Activated CD8-positive, alpha-beta memory T cell treated with anti-CD3 and anti-CD28 coated beads for 48 hours (primary cell): ENCODE data around the gene ISOC1.

ENCODE experiments used
- DNase-seq, 3 experiments: peaks; one replicate each; pipeline ENCODE4 v3.0.0-alpha.2; 2020; ENCODE audit warnings: low read depth in 2 of 3, low spot score in 2 of 3

ISOC1 gene

GRCh38 chr5:129125819-129126218 is 31.3 kb downstream of the ISOC1 start:
- DNase-seq: no peak

GRCh38 chr5:129133553-129133952 is 39.0 kb downstream of the ISOC1 start:
- no peak for DNase-seq

DNA sequence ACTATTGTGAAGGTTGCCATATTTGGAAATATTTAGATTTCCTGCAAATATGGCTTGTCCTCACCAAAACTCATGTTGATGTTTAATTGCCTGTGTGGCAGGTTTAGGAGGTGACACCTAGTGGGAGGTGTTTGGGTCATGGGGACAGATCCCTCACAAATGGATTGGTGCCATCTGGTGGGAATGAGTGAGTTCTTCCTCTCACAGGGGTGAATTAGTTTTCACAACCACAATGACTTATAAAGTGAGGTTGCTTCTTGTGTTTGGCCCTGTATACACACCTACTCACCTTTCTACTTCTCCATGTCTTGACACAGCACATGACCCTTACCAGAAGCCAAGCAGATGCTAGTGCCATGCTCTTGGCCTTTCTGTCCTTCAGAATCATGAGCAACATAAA is 41.1 kb downstream of the ISOC1 start:
- DNase-seq: no peak

GRCh38 chr5:129137637-129138036 is 43.1 kb downstream of the ISOC1 start:
- DNase-seq: no peak

- no peak for DNase-seq
These were observed 46.5 kb downstream of the ISOC1 start for GRCh38 chr5:129141078-129141477.

DNA sequence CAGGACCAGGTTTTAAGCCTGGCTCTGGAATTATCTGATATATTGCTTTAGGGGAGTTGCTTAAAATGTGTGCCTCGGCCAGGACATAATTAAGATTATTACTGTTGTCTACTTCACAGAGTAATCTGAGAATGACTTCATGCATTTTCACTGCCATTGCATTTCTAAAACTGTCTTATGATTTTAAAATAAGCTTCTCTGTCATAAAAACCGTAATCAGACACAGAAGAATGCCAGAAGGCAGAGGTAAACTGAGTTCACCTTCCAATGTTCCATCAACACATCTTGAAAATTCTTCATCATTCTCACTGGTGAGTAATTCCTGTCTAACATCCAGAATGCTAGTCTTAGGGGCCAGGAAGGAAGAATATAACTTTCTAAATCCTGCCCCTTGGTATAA is 47.1 kb downstream of the ISOC1 start:
- no peak for DNase-seq

DNA sequence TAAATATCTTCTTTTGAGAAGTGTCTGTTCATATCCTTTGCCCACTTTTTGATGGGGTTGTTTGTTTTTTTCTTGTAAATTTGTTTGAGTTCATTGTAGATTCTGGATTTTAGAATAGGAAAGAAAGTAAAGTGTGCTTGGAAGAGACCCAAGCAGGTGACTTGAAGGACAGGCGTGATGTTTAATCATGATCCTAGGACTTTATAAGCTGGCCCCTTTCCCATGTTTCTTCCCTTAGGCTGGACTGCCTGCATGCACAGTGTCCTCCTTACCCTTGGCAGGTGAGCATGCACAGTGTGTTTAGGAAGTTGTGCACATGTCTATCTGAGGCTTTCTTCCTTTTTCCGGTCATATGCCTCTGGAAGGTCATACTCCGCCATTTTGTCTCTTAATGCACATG is 61.3 kb downstream of the ISOC1 start:
- DNase-seq: no peak

GRCh38 chr5:129161830-129162229 is 67.3 kb downstream of the ISOC1 start:
- DNase-seq: no peak
